T-helper 9 cell (primary cell): ENCODE data around the gene SLC25A33.

Source experiments
- DNase-seq: peaks from one replicate; pipeline ENCODE4 v3.0.0-alpha.2; 2020

Gene SLC25A33

DNA sequence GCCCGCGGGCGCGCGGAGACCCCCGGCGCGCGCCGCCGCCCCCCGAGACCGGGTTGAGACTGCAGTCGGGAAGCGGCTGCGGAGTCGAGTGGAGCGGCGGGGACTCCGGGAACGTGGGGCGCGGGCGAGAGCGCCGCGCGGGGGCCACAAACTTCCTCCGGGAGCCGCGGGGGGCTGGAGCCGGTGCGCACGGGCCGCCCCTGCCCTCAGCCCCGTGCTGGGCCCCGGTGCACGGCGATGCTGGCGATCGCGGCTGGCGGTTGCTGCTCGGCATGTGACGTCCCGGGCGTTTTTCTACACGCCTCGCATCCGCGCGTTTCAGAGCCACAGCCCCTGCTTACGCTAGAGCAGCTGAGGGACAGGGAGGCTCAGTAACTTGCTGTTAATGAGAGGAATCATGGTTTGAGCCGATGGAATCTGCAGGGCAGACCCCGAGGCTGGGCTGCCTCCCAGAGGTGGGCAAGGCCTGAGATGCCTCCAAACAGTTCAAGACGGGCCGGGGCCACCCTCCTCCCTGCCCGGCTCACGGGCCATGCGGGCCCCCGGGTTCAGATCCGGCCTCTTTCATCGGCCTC lies 50.0 kb downstream of the SLC25A33 start:
- peak; percentile 25 for DNase-seq

DNA sequence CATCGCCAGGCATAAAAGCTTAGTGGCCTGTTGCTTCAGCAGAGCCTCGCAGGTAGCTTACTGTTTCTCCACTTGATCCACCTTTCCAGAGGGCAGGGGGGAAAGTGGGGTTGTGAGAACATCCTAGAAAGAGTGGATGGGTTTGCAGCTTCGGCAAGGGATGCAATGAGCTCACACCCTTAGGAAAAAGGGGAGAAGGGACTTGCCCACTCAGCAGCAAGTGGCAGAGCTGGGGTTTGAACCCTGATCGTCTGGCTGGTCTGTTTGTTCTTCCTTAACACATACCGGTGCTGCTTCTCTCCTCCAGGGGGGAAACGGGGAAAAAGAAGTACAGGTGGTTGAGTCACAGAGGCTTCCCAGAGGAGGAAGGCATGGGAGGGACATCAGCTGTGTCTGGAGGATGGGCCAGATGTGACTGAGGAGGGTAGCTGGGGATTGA lies 50.5 kb downstream of the SLC25A33 start:
- DNase-seq = no peak

DNA sequence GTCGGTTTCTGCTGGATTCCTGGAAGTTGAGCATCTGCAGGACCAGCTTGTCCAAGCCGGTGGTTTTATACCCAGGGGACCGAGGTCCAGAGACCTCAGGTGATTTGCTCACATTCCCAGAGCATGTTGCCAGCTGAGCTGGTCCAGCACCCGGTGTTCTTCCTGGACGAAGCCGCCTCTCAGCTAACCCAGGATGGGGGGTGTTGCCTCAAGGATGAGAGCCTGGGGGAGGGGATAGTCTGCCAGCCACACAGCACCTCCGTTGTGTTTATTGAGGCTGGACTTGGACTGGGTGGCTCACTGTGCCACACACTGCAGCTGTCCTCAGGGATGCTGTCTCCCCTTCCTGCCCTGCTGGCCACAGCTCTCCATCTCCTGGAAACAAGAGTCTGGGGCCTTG lies 50.9 kb downstream of the SLC25A33 start:
- DNase-seq = no peak

DNA sequence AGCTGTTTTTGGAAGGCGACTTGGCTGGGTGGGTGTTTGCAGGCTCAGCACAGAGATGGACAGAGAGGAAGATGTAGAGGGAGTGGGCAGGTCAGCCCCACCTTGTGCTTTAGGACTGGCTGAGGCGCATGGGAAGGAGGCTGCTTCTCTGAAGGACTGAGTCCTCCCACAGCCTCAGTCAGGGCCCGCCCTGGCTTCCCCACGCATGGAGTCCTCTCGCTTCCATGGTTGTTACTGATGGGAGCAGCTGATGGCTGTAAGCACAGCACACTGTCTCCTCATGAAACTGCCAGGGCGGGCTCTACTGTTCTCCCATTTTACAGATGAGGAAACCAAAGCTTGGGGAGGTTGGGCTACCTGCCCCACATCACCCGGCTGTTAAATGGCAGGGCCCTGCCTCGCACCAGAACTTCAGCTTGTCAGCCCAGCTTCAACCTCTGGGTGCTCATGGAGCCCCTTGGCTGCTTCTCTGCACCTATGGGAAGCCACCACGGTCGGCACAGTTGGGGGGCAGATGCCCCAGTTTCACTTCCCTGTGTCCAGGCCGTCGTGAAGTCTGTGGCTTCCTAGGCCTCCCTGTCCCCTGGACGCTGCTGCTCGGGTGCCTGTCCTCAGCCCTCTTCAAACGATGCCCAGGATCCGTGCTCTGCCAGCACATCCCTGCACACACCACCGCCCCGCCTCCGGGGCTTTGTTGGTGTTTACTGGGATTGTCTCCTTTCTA lies 51.8 kb downstream of the SLC25A33 start:
- no peak for DNase-seq

DNA sequence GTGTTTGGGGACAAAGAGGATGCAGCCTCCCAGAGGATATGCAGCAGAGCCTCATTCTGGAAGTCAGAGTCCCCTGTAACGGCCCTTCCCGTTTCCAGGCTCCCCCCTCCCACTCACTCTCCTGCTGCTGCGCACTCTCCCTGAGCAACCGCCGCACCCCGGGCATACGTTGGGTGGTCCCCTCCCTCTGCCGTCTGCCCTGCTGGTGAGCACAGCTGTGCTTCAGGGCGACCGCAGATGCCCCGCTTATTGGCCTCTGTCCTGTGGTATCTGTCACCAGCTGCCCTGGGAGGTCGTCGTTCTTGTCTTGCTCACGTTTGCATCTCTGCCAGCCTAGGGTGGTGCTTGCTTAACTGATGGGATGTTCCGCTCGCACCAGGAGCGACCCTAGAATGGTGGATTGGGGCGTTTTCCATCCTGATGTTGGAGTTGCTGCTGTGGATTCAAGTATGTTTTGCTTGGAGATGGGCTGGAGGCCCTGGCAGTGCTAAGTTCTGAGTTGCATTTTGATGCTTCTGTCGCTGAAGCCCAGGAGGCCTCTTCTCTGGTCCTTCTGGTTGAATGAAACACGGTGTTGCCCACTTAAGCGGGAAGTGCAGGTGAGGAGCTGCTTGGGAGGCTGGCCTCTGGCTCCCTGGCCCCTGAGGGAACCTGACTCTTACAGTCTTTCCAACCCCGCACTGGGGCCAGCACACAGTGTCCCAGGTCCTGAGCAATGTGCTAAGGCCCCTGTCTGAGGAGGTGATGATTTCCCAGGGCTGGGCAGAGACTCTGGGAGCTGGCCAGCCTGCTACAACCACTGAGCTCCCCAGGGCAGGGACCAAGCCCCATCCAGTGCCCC lies 52.6 kb downstream of the SLC25A33 start:
- DNase-seq = no peak

DNA sequence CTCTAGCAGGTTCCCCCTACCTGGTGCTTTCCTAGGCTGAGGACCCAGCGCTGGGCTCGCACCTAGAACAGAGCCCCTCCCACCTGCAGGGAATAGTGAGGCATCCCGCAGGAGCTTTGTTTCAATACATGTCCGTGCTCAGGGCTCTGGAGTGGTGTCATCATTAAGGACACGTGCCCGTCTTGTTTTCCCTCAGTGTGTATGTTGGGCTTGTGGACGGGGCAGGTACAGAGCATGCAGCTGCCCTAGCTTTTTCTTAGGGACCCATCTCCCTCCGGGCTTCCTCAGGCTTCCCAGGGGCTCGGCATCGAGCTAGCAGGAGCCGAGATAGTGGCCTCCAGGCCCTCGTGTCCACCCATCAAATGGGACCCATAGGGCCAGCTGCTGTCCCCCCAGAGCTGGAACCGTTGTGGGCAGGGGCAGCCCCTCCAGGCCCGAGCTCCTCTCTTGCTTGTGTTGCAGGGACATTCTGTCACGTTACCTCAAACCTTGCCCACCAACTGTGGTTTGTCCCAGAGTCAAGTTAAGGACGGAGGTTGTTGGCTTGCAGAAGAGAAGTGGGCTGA lies 53.3 kb downstream of the SLC25A33 start:
- DNase-seq = no peak

DNA sequence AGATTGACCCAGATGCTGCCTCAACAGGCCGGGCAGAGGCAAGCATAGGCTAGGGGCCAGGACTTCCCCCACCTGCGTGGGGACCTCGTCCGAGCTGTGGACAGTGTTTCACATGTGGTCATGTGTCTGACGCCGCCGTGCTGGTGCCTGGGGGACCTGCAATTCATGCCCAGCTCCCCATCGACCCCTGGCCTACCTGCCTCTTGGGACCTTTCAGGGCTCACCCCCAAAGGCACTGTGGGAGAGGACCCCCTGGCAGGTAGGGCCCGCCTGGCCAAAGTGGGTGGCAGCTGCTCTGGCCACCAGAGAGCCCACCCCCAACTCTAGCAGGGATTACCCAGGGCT lies 53.9 kb downstream of the SLC25A33 start:
- no peak for DNase-seq

DNA sequence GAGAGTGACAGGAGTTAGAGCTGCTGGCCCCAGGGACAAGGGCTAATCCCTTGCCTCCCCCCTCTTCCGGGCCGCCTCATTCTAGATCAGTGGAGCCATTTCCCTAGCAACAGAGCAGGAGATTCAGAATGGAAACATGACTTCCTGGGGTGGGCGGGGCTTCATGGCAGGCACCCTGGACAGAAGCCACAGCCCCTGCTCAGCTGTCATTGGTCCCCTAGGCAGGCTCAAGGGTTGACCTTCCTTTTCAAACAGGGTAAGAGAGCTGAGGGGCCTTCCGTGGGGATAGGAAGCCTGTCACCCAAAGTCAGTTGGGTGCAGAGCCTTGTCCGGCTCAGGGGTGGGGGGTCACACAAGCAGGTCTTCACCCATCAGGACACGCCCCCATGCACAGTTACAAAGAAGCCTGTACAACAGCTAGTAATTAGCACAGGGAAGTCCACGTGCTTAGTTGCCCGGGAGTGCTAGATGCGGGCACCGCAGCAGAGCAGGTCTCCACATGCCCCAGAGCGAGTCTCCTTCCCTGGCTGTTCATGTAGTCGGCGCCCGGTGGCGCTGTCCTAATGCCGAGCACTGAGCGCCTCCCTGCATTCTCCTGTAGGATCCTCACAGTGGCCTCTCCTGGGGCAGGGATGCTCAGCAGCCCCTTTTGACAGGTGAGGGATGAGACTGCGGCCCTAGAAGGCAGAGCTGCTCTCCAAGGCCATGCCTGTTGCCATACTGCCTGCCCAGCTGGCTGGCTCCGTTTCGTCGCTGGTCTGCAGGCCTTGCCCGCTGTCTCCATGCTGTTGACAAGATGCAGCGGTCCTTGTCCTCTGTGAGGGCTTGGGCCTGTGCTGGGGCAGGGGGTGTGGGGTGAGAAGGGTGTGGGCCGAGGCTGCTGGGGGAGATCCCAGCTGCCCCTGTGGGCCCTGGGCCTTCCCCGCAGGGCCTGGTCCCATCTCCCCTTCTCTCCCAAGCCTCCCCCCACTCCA lies 54.5 kb downstream of the SLC25A33 start:
- no peak for DNase-seq

DNA sequence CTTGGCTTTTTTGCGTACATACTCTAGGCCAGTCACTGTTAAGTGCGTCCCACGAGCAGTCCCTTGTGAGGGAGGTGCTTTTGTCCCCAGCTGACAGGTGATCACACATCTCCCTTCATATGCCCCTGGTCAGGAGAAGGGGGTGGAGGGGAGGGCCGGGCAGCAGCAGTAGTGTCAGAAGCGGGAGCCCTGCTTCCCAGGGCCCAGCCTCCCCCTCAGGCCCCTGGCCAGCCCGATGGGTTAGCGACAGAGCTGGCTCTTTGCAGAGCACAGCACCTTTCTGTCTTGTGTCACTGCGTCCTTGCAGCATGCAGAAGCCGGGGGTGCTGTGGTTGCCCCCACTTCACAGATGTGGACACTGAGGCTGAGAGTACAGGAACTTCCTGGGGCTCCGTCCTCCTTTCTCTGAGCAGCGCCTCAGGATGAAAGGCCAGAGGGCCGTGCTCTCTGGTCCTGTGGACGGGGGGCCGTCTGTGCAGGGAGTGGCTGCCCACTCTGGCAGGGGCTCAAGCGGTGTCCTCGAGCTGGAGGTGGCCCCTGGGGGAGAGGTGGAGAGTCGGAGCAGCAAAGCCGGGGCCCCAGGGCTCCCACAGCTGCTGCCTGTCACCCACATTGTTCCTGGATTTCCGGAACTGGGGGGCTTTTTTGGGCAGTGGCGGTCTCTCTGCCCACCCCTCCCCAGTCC lies 55.3 kb downstream of the SLC25A33 start:
- no peak for DNase-seq

DNA sequence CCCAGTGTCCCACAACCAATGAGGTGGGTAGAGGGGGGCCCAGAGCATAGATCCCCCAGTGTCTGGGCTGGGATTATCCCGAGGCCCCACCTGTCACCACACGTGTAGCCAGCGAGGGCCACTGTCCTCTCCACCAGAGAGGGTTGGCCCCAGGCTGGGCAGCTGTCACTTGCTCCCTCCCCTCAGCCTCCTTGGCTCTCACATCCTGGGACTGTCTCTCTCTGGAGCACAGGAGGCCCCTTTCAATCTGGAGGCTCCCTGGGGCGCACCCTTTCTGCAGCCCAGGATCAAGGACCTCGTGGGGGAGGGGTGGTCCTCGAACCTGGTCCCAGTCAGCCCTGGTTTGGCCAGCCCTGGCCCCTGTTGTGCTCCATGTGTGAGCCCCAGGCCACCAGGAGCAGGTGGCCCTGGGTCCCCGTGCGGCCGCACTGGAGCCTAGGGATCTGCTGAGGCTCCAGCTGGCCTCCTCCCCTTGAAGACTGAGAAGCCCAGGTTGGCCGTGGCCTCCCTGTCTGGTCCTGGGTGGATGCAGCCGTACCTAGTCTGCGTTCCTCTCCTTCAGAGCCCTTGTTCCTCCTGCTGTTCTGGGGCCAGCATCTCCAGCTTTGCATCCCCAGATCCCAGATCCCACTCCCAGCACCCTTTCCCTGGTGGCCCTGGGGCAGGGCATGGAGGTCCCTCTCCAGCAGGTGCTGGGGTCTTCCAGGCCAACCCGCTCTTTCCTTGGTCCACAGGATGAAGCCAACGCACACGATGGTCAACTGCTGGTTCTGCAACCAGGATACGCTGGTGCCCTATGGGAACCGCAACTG lies 56.1 kb downstream of the SLC25A33 start:
- no peak for DNase-seq

DNA sequence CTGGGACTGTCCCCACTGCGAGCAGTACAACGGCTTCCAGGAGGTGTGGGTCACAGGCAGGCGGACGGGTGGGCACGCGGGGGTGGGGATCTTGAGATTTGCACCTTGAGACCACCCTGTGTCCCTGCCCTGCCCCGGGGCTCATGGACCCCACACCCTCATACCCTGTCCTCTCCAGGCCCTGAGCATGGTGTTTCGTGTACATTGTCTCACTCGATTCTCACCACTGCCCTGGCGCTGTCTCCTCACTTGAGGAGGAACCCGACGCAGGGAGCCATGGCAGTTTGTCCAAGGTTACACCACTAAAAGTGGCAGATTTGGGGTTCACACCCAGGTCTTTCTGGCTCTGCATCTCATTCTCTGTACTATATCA lies 56.7 kb downstream of the SLC25A33 start:
- DNase-seq = no peak

DNA sequence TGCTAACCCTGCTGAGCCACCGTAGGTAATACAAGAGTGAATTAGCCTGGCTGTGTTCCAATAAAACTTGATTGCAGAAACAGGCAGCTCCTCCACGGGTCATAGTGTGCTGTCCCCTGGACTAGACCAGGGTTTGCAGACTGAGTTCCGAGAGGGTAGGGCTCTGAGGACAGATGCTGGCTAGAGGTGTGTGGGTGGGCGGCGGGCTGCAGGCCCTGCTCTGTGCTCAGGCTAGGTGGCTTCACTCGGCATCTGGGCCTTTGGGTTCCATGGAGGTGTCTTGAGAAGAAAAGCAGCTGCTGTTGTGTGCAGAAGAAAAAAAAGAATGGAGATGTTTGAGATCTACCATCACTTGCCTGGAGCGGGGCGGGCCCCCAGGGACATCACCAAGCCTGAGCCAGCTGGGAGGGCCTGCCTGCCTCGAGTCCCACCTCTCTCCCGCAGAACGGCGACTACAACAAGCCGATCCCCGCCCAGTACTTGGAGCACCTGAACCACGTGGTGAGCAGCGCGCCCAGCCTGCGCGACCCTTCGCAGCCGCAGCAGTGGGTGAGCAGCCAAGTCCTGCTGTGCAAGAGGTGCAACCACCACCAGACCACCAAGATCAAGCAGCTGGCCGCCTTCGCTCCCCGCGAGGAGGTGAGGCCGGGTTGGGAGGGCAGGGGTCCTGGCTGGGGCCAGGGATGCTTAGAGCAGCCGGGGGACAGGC lies 57.3 kb downstream of the SLC25A33 start:
- DNase-seq = no peak

DNA sequence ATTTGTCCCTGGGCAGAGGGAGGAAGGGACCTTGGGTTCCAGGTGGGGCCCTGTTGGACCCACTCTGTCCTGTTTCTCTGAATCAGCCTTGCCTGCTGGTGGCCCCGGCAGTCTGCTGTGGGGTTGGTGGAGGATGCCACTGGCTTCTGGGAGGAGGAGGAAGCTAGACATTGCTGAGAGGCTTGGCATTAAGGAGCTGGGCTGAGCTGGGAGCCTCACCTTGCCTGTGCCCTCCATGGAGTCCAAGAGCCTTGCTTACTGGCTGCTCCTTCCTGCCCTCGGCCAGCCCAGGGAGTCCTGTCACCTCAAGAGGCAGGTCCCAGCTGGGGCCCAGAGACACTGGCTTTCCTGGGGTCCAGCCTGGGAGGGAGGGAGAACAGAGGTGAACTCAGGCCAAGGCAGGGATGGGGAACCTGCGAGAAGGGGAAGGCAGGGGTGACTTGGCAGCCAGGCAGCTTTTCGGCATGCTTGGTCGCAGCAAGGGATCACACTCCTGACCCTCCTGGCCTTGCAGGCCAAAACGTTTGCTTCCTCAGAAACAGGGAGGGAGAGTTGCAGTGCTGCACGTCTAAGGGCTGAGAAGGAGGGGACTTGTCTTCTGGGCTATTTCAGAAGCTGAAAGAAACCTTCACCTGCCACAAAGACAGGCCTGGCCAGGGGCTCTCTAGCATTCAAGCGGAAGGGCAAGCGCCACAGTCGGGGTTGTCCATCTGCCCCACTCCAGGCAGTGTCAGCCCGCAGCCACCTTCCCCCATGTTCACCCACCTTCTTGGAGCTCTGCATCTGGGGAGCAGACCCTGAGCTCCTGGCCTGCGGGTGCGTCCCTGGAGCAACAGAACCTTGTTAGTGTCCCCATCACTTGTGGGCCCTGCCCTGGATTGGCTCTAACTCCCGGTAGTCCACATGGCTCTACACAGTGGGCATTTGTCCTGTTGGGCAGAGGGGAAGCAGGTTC lies 58.4 kb downstream of the SLC25A33 start:
- no peak for DNase-seq

DNA sequence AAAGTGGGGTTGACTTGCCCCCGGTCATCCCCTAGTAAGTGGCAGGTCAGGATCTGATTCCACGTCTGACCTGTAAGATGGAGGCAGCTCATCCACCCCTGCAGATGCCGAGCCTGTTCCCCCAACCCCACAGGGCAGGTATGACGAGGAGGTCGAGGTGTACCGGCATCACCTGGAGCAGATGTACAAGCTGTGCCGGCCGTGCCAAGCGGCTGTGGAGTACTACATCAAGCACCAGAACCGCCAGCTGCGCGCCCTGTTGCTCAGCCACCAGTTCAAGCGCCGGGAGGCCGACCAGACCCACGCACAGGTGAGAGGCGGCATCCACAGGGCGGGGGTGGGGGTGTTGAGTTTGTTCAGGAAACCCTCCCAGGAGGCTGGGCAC lies 59.0 kb downstream of the SLC25A33 start:
- no peak for DNase-seq

DNA sequence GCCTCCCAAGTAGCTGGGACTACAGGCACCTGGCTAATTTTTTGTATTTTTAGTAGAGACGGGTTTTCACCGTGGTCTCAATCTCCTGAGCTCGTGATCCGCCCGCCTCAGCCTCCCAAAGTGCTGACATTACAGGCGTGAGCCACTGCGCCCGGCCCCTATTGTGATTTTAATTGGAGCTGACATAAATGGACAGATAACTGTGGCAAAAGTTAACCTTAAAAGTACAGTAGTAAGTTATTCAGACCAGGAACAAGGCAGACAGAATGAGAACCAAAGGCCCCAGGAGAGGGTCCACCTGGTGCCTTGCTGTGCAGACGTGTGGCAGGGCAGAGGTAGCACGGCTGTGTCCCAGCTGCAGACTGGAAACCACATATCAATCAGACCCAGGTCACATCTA lies 60.5 kb downstream of the SLC25A33 start:
- no peak for DNase-seq

DNA sequence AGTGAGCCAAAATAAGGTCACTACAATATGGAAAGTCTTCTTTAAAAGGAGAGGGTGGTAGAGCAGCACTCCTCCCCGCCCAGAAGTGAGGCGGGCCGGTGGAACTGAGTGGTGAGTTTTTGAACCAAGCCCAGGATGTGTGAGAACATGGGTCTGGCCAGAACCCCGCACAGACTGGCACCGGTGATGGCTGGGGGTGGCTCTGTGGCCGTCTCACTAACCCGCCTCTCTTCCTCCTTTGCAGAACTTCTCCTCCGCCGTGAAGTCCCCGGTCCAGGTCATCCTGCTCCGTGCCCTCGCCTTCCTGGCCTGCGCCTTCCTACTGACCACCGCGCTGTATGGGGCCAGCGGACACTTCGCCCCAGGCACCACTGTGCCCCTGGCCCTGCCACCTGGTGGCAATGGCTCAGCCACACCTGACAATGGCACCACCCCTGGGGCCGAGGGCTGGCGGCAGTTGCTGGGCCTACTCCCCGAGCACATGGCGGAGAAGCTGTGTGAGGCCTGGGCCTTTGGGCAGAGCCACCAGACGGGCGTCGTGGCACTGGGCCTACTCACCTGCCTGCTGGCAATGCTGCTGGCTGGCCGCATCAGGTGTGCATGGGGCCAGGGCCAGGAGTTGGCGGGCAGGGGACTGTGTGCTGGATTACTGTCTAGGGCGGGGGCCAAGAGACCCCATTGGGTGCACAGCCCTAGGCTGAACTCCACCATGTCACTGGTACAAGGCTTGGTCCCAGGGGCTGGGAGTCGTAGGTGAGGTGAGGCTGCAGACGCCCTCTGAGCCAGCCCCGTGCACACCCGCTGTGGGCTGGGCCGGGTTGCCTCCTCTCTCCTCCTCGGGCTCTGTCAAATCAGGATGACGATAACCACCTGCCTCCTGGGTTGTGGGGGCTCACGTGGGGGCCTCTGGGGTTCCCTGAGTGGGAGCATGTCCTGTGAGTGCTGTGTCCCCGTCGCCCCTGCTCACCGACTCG lies 61.9 kb downstream of the SLC25A33 start:
- no peak for DNase-seq

DNA sequence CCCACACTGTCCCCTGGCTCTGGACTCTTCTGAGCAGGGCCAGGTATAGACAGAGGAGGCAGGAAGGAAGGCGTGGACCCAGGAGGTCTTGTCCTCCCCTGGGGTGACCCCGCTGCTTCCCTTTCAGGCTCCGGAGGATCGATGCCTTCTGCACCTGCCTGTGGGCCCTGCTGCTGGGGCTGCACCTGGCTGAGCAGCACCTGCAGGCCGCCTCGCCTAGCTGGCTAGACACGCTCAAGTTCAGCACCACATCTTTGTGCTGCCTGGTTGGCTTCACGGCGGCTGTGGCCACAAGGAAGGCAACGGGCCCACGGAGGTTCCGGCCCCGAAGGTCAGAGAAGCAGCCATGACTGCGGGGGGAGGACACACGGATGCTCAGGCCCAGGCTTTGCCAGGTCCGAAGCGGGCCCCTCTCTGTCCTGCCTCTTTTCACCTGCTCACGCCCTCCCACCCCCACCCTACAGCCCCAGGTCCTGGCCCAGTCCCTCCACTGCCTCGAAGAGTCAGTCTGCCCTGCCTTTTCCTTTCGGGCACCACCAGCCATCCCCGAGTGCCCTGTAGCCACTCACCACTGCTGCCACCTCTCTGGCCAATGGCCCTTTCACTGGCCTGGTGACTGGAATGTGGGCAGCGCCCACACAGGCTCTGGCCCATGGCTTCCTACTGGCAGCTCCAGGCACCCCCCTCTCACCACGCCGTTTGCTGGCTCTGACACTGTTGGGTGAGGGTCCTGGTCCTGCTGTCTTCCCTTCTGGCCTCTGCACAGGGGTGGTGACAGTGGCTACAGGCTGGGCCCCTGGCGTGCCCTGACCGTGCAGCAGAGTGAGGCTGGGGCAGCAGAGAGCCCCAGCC lies 62.9 kb downstream of the SLC25A33 start:
- DNase-seq = no peak
